M059J (cell line): Measurements from ENCODE around the gene PPP1R26. TPM values are rescaled to one million over a fixed set of nuclear protein-coding genes. Genes with fewer than 3 reads are reported as not detected.
"Not testable (repeated sequence)": the region's sequence is repeated elsewhere in the genome, so short reads cannot be mapped to it uniquely, and the experiment has no call there.

Source experiments
- DNase-seq: peaks from one replicate; pipeline ENCODE4 v3.0.0-alpha.2; 2012; ENCODE audit warnings: low read depth
- total RNA-seq: library from RNA; depleted of rRNA; stranded (reverse); fragments of >200 nt; shearing (Covaris generic); gene quantifications from 2 replicates; pipeline ENCODE4 v1.2.3, GENCODE V29; 2014

PPP1R26 gene
- total RNA-seq, 1 experiment from 2014 or later: 17.1 TPM

GRCh38 chr9:135520916-135521607, 41.5 kb downstream of the PPP1R26 start, which contains the start of gene LCN1:
TSS of gene LCN1 (plus strand) at chr9:135521440. CDS start at chr9:135521498, 58 bp downstream.
- DNase-seq: no peak

GRCh38 chr9:135521608-135522095, 42.1 kb downstream of the PPP1R26 start:
- no peak for DNase-seq

GRCh38 chr9:135522137-135522877, 42.7 kb downstream of the PPP1R26 start:
- no peak for DNase-seq

- no peak for DNase-seq
Measured at GRCh38 chr9:135522931-135523330, 43.3 kb downstream of the PPP1R26 start.

- no peak for DNase-seq
Measured at GRCh38 chr9:135523521-135524129, 44.0 kb downstream of the PPP1R26 start.

- peak; percentile 61 for DNase-seq
Measured at GRCh38 chr9:135524130-135524861, 44.7 kb downstream of the PPP1R26 start.

- DNase-seq: no peak
Measured at GRCh38 chr9:135525241-135526088, 45.9 kb downstream of the PPP1R26 start.

GRCh38 chr9:135526089-135526729, 46.6 kb downstream of the PPP1R26 start:
- no peak for DNase-seq

GRCh38 chr9:135526730-135527571, 47.4 kb downstream of the PPP1R26 start:
- no peak for DNase-seq

- DNase-seq: not testable (repeated sequence)
Measured at GRCh38 chr9:135528842-135529435, 49.4 kb downstream of the PPP1R26 start.

GRCh38 chr9:135530146-135530545, 50.6 kb downstream of the PPP1R26 start:
- no peak for DNase-seq

GRCh38 chr9:135531096-135531495, 51.5 kb downstream of the PPP1R26 start:
- no peak for DNase-seq

- DNase-seq: no peak
Measured at GRCh38 chr9:135533113-135533512, 53.5 kb downstream of the PPP1R26 start.

- no peak for DNase-seq
Measured at GRCh38 chr9:135533674-135534073, 54.1 kb downstream of the PPP1R26 start.

GRCh38 chr9:135534192-135534711, 54.7 kb downstream of the PPP1R26 start:
- not testable (repeated sequence) for DNase-seq

GRCh38 chr9:135534826-135535225, 55.2 kb downstream of the PPP1R26 start:
- not testable (repeated sequence) for DNase-seq

GRCh38 chr9:135535631-135536030, 56.0 kb downstream of the PPP1R26 start:
- DNase-seq: not testable (repeated sequence)

GRCh38 chr9:135536216-135536615, 56.6 kb downstream of the PPP1R26 start:
- peak; percentile 24 for DNase-seq
